Neural cell (in vitro differentiated cells): ENCODE results near the gene CMAS. TPM values are rescaled to one million over a fixed set of nuclear protein-coding genes. Genes with fewer than 3 reads are reported as not detected.

Source experiments
- H2AFZ ChIP-seq: fragments of 200-600, 300-800 bp; sonication (generic), shearing (Covaris generic); 2 replicates; pipeline ENCODE4 v1.6.0; 2014; ENCODE audit warnings: low read depth, mild to moderate bottlenecking, antibody characterized with exemption, low read length, moderate library complexity
- H3F3A ChIP-seq: fragments of 200-600 bp; shearing (Covaris generic); 2 replicates; pipeline ENCODE4 v1.6.1; 2016; ENCODE audit warnings: mild to moderate bottlenecking, moderate library complexity, mixed read lengths, antibody characterized with exemption, low read length; ENCODE audit not compliant: insufficient read depth, poor library complexity, severe bottlenecking
- H3K27ac ChIP-seq: fragments of 200-600, 300-800 bp; sonication (generic), shearing (Covaris generic); 2 replicates; pipeline ENCODE4 v1.5.1; 2014; ENCODE audit warnings: mild to moderate bottlenecking, low read length, moderate library complexity
- H3K27me3 ChIP-seq: fragments of 300-800, 200-600 bp; sonication (generic), shearing (Covaris generic); 2 replicates; pipeline ENCODE4 v1.6.0; 2014; ENCODE audit warnings: mild to moderate bottlenecking, low read depth, low read length, moderate library complexity; ENCODE audit not compliant: insufficient read depth
- H3K36me3 ChIP-seq: fragments of 300-800, 200-600 bp; sonication (generic), shearing (Covaris generic); 2 replicates; pipeline ENCODE4 v1.5.1; 2014; ENCODE audit warnings: mild to moderate bottlenecking, antibody characterized with exemption, low read length, moderate library complexity; ENCODE audit not compliant: insufficient read depth
- H3K4me2 ChIP-seq: fragments of 300-800, 200-600 bp; sonication (generic), shearing (Covaris generic); 2 replicates; pipeline ENCODE4 v1.6.0; 2014; ENCODE audit warnings: mild to moderate bottlenecking, low read length
- H3K4me3 ChIP-seq: fragments of 300-800, 200-600 bp; sonication (generic), shearing (Covaris generic); 2 replicates; pipeline ENCODE4 v1.5.1; 2014; ENCODE audit warnings: mild to moderate bottlenecking, low read length, moderate library complexity
- H3K79me2 ChIP-seq: fragments of 200-600 bp; shearing (Covaris generic); replicated peaks from 2 replicates; pipeline ENCODE4 v1.6.0; 2014; ENCODE audit warnings: mild to moderate bottlenecking, low read length, moderate library complexity; ENCODE audit not compliant: insufficient read depth
- H3K9ac ChIP-seq: fragments of 300-800, 200-600 bp; sonication (generic), shearing (Covaris generic); 2 replicates; pipeline ENCODE4 v1.6.1; 2016; ENCODE audit warnings: mild to moderate bottlenecking, low read length, mixed read lengths
- H3K9me2 ChIP-seq: fragments of 200-600 bp; shearing (Covaris generic); 2 replicates; pipeline ENCODE4 v1.6.1; 2016; ENCODE audit warnings: mild to moderate bottlenecking, low read length, mixed read lengths; ENCODE audit not compliant: insufficient read depth
- H3K9me3 ChIP-seq: fragments of 200-600, 300-800 bp; sonication (generic), shearing (Covaris generic); 2 replicates; pipeline ENCODE4 v1.6.1; 2016; ENCODE audit warnings: mild to moderate bottlenecking, mixed run types, low read length, moderate library complexity, mixed read lengths
- H4K20me1 ChIP-seq: fragments of 200-600 bp; shearing (Covaris generic); 2 replicates; pipeline ENCODE4 v1.6.1; 2016; ENCODE audit warnings: mild to moderate bottlenecking, mixed run types; ENCODE audit not compliant: insufficient read depth
- CTCF ChIP-seq: fragments of 450-650 bp; IDR thresholded peaks from 2 replicates; pipeline ENCODE4 v1.5.1; 2014; ENCODE audit warnings: antibody characterized with exemption, mild to moderate bottlenecking, moderate library complexity; ENCODE audit not compliant: poor library complexity, severe bottlenecking
- EP300 ChIP-seq: fragments of 450-650 bp; conservative IDR thresholded peaks from 2 replicates; pipeline ENCODE4 v1.6.1; 2014; ENCODE audit warnings: antibody characterized with exemption, mild to moderate bottlenecking, moderate library complexity; ENCODE audit not compliant: poor library complexity, severe bottlenecking
- EZH2 ChIP-seq: fragments of 200-600, 300-800 bp; shearing (Covaris generic), sonication (generic); IDR thresholded peaks from 2 replicates; pipeline ENCODE4 v1.6.1; 2014; ENCODE audit warnings: antibody characterized with exemption, low read length, borderline replicate concordance, mild to moderate bottlenecking; ENCODE audit not compliant: insufficient read depth, poor library complexity, severe bottlenecking
- MXI1 ChIP-seq: fragments of 450-650 bp; conservative IDR thresholded peaks from 2 replicates; pipeline ENCODE4 v1.6.1; 2014; ENCODE audit warnings: antibody characterized with exemption, mild to moderate bottlenecking; ENCODE audit not compliant: poor library complexity, severe bottlenecking
- POLR2AphosphoS5 ChIP-seq: IDR thresholded peaks from 2 replicates; pipeline ENCODE4 v1.6.1; 2012
- RAD21 ChIP-seq: fragments of 450-650 bp; conservative IDR thresholded peaks from 2 replicates; pipeline ENCODE4 v1.6.1; 2014; ENCODE audit warnings: antibody characterized with exemption, mild to moderate bottlenecking, moderate library complexity
- REST ChIP-seq: IDR thresholded peaks from 2 replicates; pipeline ENCODE4 v1.6.1; 2012; ENCODE audit warnings: borderline replicate concordance
- SMC3 ChIP-seq: fragments of 450-650 bp; conservative IDR thresholded peaks from 2 replicates; pipeline ENCODE4 v1.6.1; 2014; ENCODE audit warnings: antibody characterized with exemption, mild to moderate bottlenecking, moderate library complexity; ENCODE audit not compliant: poor library complexity
- TAF1 ChIP-seq: IDR thresholded peaks from 2 replicates; pipeline ENCODE4 v1.6.1; 2012; ENCODE audit warnings: low read depth
- polyA plus RNA-seq: library from polyadenylated mRNA; depleted of rRNA; stranded (reverse); fragments of >200 nt; gene quantifications from 2 replicates; pipeline ENCODE4 v1.2.3, GENCODE V29; 2014

CMAS gene
- polyA plus RNA-seq, 1 donor from 2014 or later, result 85.2 TPM

GRCh38 chr12:22014783-22015144, 31.3 kb upstream of the CMAS start:
- H3F3A ChIP-seq, result no peaks in the 10 kb centered on the region
- H3K27me3 ChIP-seq, result no peaks in the 10 kb centered on the region
- H3K4me3 ChIP-seq, result no peak overlapping the region
- H3K27ac ChIP-seq, result no peak overlapping the region
- no peaks in the 10 kb centered on the region for H3K9me3 ChIP-seq
- TF ChIP-seq EZH2, result no peak
- TF ChIP-seq POLR2AphosphoS5, result no peak
- no peak for TF ChIP-seq EP300
- H2AFZ ChIP-seq, result no peak overlapping the region
- H3K36me3 ChIP-seq, result no peaks in the 10 kb centered on the region
- H3K79me2 ChIP-seq, result no peaks in the 10 kb centered on the region
- H4K20me1 ChIP-seq, result no peaks in the 10 kb centered on the region
- H3K9me2 ChIP-seq, result no peaks in the 10 kb centered on the region
- H3K4me2 ChIP-seq, result no peak overlapping the region
- no peak overlapping the region for H3K9ac ChIP-seq

- Histone ChIP-seq H3K79me2 (no peaks in the 10 kb centered on the region), H3K27ac (no peak overlapping the region), H4K20me1 (no peaks in the 10 kb centered on the region), H3K9ac (no peak overlapping the region), H3K27me3 (no peaks in the 10 kb centered on the region), H3K36me3 (no peaks in the 10 kb centered on the region), H3K4me2 (no peak overlapping the region), H2AFZ (no peak overlapping the region), H3K9me2 (no peaks in the 10 kb centered on the region), H3K9me3 (no peaks in the 10 kb centered on the region), H3F3A (no peaks in the 10 kb centered on the region), H3K4me3 (no peak overlapping the region)
- TF ChIP-seq EP300 (no peak), SMC3 (no peak), MXI1 (no peak), EZH2 (no peak), POLR2AphosphoS5 (no peak), RAD21 (no peak), REST (no peak), TAF1 (no peak), CTCF (no peak)
These were observed 29.0 kb upstream of the CMAS start for GRCh38 chr12:22016982-22017381.

- no peak overlapping the region for H3K4me3 ChIP-seq
- no peaks in the 10 kb centered on the region for H3K9me2 ChIP-seq
- no peaks in the 10 kb centered on the region for H3F3A ChIP-seq
- H3K4me2 ChIP-seq, result no peak overlapping the region
- no peak for TF ChIP-seq EZH2
- no peak for TF ChIP-seq MXI1
- no peak for TF ChIP-seq TAF1
- TF ChIP-seq POLR2AphosphoS5, result no peak
- TF ChIP-seq REST, result no peak
- TF ChIP-seq EP300, result no peak
- TF ChIP-seq RAD21, result peak; percentile 61
- peak; percentile 53 for TF ChIP-seq SMC3
- peak; percentile 64 for TF ChIP-seq CTCF
- no peak overlapping the region for H2AFZ ChIP-seq
- no peaks in the 10 kb centered on the region for H3K36me3 ChIP-seq
- no peaks in the 10 kb centered on the region for H3K9me3 ChIP-seq
- H3K27me3 ChIP-seq, result no peaks in the 10 kb centered on the region
- H3K79me2 ChIP-seq, result no peaks in the 10 kb centered on the region
- H3K27ac ChIP-seq, result no peak overlapping the region
- no peaks in the 10 kb centered on the region for H4K20me1 ChIP-seq
- H3K9ac ChIP-seq, result no peak overlapping the region
These were observed 27.2 kb upstream of the CMAS start for GRCh38 chr12:22018860-22019259.
